Activated naive CD4-positive, alpha-beta T cell treated with anti-CD3 and anti-CD28 coated beads, Interleukin-2, amount 10 ng/mL, durations not matched to agents 7 days and 5 days (primary cell): Measurements from ENCODE around the gene CHST8.

Experiments used
- CTCF ChIA-PET: fragments of 350-600 bp; sonication (Branson Sonifier 250); formaldehyde crosslinking; loops from one replicate; lab custom pipeline; 2021; ENCODE audit warnings: antibody characterized with exemption; lab: Charles Lee
- DNase-seq: peaks from one replicate; pipeline ENCODE4 v3.0.0-alpha.2; 2020
- H3K27ac Mint-ChIP-seq: one replicate; pipeline ENCODE4 v1.8.0; 2021; ENCODE audit warnings: mild to moderate bottlenecking, moderate library complexity, mixed read lengths
- H3K27me3 Mint-ChIP-seq: one replicate; pipeline ENCODE4 v1.8.0; 2021; ENCODE audit warnings: mild to moderate bottlenecking, mixed read lengths
- H3K36me3 Mint-ChIP-seq: one replicate; pipeline ENCODE4 v1.8.0; 2021; ENCODE audit warnings: mixed read lengths
- H3K4me1 Mint-ChIP-seq: one replicate; pipeline ENCODE4 v1.8.0; 2021; ENCODE audit warnings: mixed read lengths
- H3K4me3 Mint-ChIP-seq: one replicate; pipeline ENCODE4 v1.8.0; 2021; ENCODE audit warnings: mild to moderate bottlenecking, moderate library complexity, mixed read lengths
- H3K9me3 Mint-ChIP-seq: one replicate; pipeline ENCODE4 v1.8.0; 2021; ENCODE audit warnings: mixed read lengths

The CHST8 gene

GRCh38 chr19:33763633-33764371 is 142.0 kb downstream of the CHST8 start:
- no peak for DNase-seq
- Mint-ChIP-seq H3K9me3 (no peaks in the 10 kb centered on the region), H3K27me3 (peaks cover 3% of the 10 kb centered on the region), H3K27ac (no peak overlapping the region), H3K36me3 (no peaks in the 10 kb centered on the region), H3K4me1 (no peaks in the 10 kb centered on the region), H3K4me3 (no peak overlapping the region)
- CTCF ChIA-PET: no interaction called here

- no peak for DNase-seq
- CTCF ChIA-PET: interaction anchor here (3.4 kb wide), 1 partner anchor 337 kb away, joined by 16 read pairs; no protein-coding TSS in a partner anchor
- Mint-ChIP-seq H3K27ac (no peak overlapping the region), H3K27me3 (no peaks in the 10 kb centered on the region), H3K9me3 (no peaks in the 10 kb centered on the region), H3K36me3 (no peaks in the 10 kb centered on the region), H3K4me3 (no peak overlapping the region), H3K4me1 (no peaks in the 10 kb centered on the region)
These were observed 144.9 kb downstream of the CHST8 start for GRCh38 chr19:33766623-33767022.

- H3K27ac Mint-ChIP-seq: no peak overlapping the region
- H3K4me1 Mint-ChIP-seq: no peaks in the 10 kb centered on the region
- no peaks in the 10 kb centered on the region for H3K27me3 Mint-ChIP-seq
- peak; percentile 63 for DNase-seq
- H3K9me3 Mint-ChIP-seq: no peaks in the 10 kb centered on the region
- CTCF ChIA-PET: interaction anchor here (1.9 to 3.4 kb wide), 3 partner anchors 9 to 352 kb away, joined by 8 to 16 read pairs (median 15); no protein-coding TSS in a partner anchor
- H3K36me3 Mint-ChIP-seq: no peaks in the 10 kb centered on the region
- no peak overlapping the region for H3K4me3 Mint-ChIP-seq
These were observed 146.2 kb downstream of the CHST8 start for GRCh38 chr19:33767898-33768413.

- H3K4me3 Mint-ChIP-seq: no peak overlapping the region
These were observed 147.5 kb downstream of the CHST8 start for GRCh38 chr19:33769208-33769607.

GRCh38 chr19:33770107-33770506 is 148.4 kb downstream of the CHST8 start:
- Mint-ChIP-seq H3K4me1 (no peaks in the 10 kb centered on the region), H3K27ac (no peak overlapping the region), H3K36me3 (no peaks in the 10 kb centered on the region), H3K27me3 (no peaks in the 10 kb centered on the region), H3K9me3 (no peaks in the 10 kb centered on the region), H3K4me3 (no peak overlapping the region)
- no peak for DNase-seq
- CTCF ChIA-PET: interaction anchor here (0.6 to 3.6 kb wide), 5 partner anchors 338 to 354 kb away, joined by 5 to 19 read pairs (median 8); no protein-coding TSS in a partner anchor

More at GRCh38 chr19:33769208-33769607, 147.5 kb downstream of the CHST8 start:
- H3K4me1 Mint-ChIP-seq: no peaks in the 10 kb centered on the region
- no peak for DNase-seq
- H3K36me3 Mint-ChIP-seq: no peaks in the 10 kb centered on the region
- no peaks in the 10 kb centered on the region for H3K27me3 Mint-ChIP-seq
- H3K9me3 Mint-ChIP-seq: no peaks in the 10 kb centered on the region
- CTCF ChIA-PET: interaction anchor here (1.2 to 3.6 kb wide), 5 partner anchors 8 to 353 kb away, joined by 3 to 19 read pairs (median 15); no protein-coding TSS in a partner anchor
- no peak overlapping the region for H3K27ac Mint-ChIP-seq

GRCh38 chr19:33771384-33772101 is 149.8 kb downstream of the CHST8 start:
- no peaks in the 10 kb centered on the region for H3K4me1 Mint-ChIP-seq
- no peaks in the 10 kb centered on the region for H3K9me3 Mint-ChIP-seq
- H3K4me3 Mint-ChIP-seq: no peak overlapping the region
- no peaks in the 10 kb centered on the region for H3K27me3 Mint-ChIP-seq
- no peak overlapping the region for H3K27ac Mint-ChIP-seq
- DNase-seq: peak; percentile 79
- CTCF ChIA-PET: interaction anchor here (0.8 to 3.6 kb wide), 7 partner anchors 226 to 362 kb away, joined by 3 to 19 read pairs (median 6); no protein-coding TSS in a partner anchor
- H3K36me3 Mint-ChIP-seq: no peaks in the 10 kb centered on the region

GRCh38 chr19:33772102-33772857 is 150.5 kb downstream of the CHST8 start:
- DNase-seq: no peak
- CTCF ChIA-PET: interaction anchor here (1.2 to 2.0 kb wide), 4 partner anchors 342 to 362 kb away, joined by 3 to 18 read pairs (median 10); no protein-coding TSS in a partner anchor

GRCh38 chr19:33772858-33773180 is 151.1 kb downstream of the CHST8 start:
- no peaks in the 10 kb centered on the region for H3K27me3 Mint-ChIP-seq
- DNase-seq: no peak
- no peaks in the 10 kb centered on the region for H3K36me3 Mint-ChIP-seq
- no peaks in the 10 kb centered on the region for H3K4me1 Mint-ChIP-seq
- CTCF ChIA-PET: interaction anchor here (1.2 kb wide), 1 partner anchor 357 kb away, joined by 4 read pairs; no protein-coding TSS in a partner anchor
- H3K4me3 Mint-ChIP-seq: no peak overlapping the region
- H3K27ac Mint-ChIP-seq: no peak overlapping the region
- no peaks in the 10 kb centered on the region for H3K9me3 Mint-ChIP-seq

More at GRCh38 chr19:33772102-33772857, 150.5 kb downstream of the CHST8 start:
- Mint-ChIP-seq H3K36me3 (no peaks in the 10 kb centered on the region), H3K9me3 (no peaks in the 10 kb centered on the region), H3K27ac (no peak overlapping the region), H3K4me3 (no peak overlapping the region), H3K27me3 (no peaks in the 10 kb centered on the region), H3K4me1 (no peaks in the 10 kb centered on the region)

- H3K9me3 Mint-ChIP-seq: no peaks in the 10 kb centered on the region
- H3K27ac Mint-ChIP-seq: no peak overlapping the region
- H3K27me3 Mint-ChIP-seq: peaks cover 5% of the 10 kb centered on the region
- no peak overlapping the region for H3K4me3 Mint-ChIP-seq
- no peaks in the 10 kb centered on the region for H3K36me3 Mint-ChIP-seq
- DNase-seq: no peak
- peaks cover 3% of the 10 kb centered on the region for H3K4me1 Mint-ChIP-seq
- CTCF ChIA-PET: interaction anchor here (1.2 to 1.4 kb wide), 2 partner anchors 323 to 358 kb away, joined by 4 to 6 read pairs; no protein-coding TSS in a partner anchor
These were observed 152.2 kb downstream of the CHST8 start for GRCh38 chr19:33773704-33774624.

- Mint-ChIP-seq H3K36me3 (no peaks in the 10 kb centered on the region), H3K4me1 (peaks cover 3% of the 10 kb centered on the region), H3K27me3 (peaks cover 13% of the 10 kb centered on the region), H3K27ac (no peak overlapping the region), H3K4me3 (no peak overlapping the region), H3K9me3 (no peaks in the 10 kb centered on the region)
- CTCF ChIA-PET: interaction anchor here (1.3 to 1.4 kb wide), 2 partner anchors 322 to 345 kb away, joined by 5 to 6 read pairs; no protein-coding TSS in a partner anchor
- no peak for DNase-seq
These were observed 153.0 kb downstream of the CHST8 start for GRCh38 chr19:33774751-33775150.

- H3K36me3 Mint-ChIP-seq: no peaks in the 10 kb centered on the region
- peaks cover 24% of the 10 kb centered on the region for H3K27me3 Mint-ChIP-seq
- no peaks in the 10 kb centered on the region for H3K9me3 Mint-ChIP-seq
- DNase-seq: no peak
- CTCF ChIA-PET: interaction anchor here (1.3 to 4.3 kb wide), 4 partner anchors 8 to 346 kb away, joined by 5 to 47 read pairs (median 10); no protein-coding TSS in a partner anchor
- H3K27ac Mint-ChIP-seq: no peak overlapping the region
- no peak overlapping the region for H3K4me3 Mint-ChIP-seq
- peaks cover 3% of the 10 kb centered on the region for H3K4me1 Mint-ChIP-seq
These were observed 154.2 kb downstream of the CHST8 start for GRCh38 chr19:33775731-33776487.

- peaks cover 3% of the 10 kb centered on the region for H3K4me1 Mint-ChIP-seq
- H3K27ac Mint-ChIP-seq: no peak overlapping the region
- no peaks in the 10 kb centered on the region for H3K36me3 Mint-ChIP-seq
- H3K4me3 Mint-ChIP-seq: no peak overlapping the region
- DNase-seq: no peak
- H3K9me3 Mint-ChIP-seq: no peaks in the 10 kb centered on the region
- CTCF ChIA-PET: interaction anchor here (0.5 to 4.3 kb wide), 39 partner anchors 9 to 944 kb away, joined by 3 to 47 read pairs (median 4); partner anchors contain the start of gene PEPD
- peaks cover 31% of the 10 kb centered on the region for H3K27me3 Mint-ChIP-seq
These were observed 155.6 kb downstream of the CHST8 start for GRCh38 chr19:33777351-33777750.
